Heart right ventricle (tissue), 16 donors: ENCODE data around the gene ENGASE. TPM values are rescaled to one million over a fixed set of nuclear protein-coding genes. Genes with fewer than 3 reads are reported as not detected.

Experiments
- ATAC-seq, 8 donors: fragments of 200-7000 bp; cut with Tn5 transposase; one replicate each; pipeline ENCODE4 v1.9.1; 2020; ENCODE audit warnings: mild to moderate bottlenecking in 8 of 8, moderate library complexity in 8 of 8, moderate number of reproducible peaks in 1 of 8
- DNase-seq, 2 donors: peaks; one replicate each; pipeline ENCODE4 v3.0.0-alpha.2; 2020
- H3K27ac ChIP-seq, 10 donors: fragments of 200-600 bp; sonication (generic) in 2 of 10; one replicate each; pipeline versions ENCODE4 v1.5.0 to v1.8.0; 2020 to 2022; ENCODE audit warnings: mild to moderate bottlenecking in 3 of 10
- H3K27me3 ChIP-seq, 7 donors: fragments of 200-600 bp; one replicate each; pipeline ENCODE4 v1.8.0; 2021 to 2022; ENCODE audit warnings: mild to moderate bottlenecking in 2 of 7
- H3K36me3 ChIP-seq, 9 donors: fragments of 200-600 bp; sonication (generic) in 1 of 9; one replicate each; pipeline versions ENCODE4 v1.5.0 to v1.8.0; 2020 to 2022; ENCODE audit warnings: mild to moderate bottlenecking in 2 of 9
- H3K4me1 ChIP-seq, 9 donors: fragments of 200-600 bp; sonication (generic) in 1 of 9; one replicate each; pipeline versions ENCODE4 v1.5.0 to v1.8.0; 2020 to 2022; ENCODE audit warnings: mild to moderate bottlenecking in 4 of 9
- H3K4me3 ChIP-seq, 10 donors: fragments of 200-600 bp; sonication (generic) in 2 of 10; one replicate each; pipeline versions ENCODE4 v1.5.0 to v1.8.0; 2020 to 2022; ENCODE audit warnings: mild to moderate bottlenecking in 7 of 10, moderate library complexity in 2 of 10
- H3K9me3 ChIP-seq, 11 donors: fragments of 200-600 bp in 10 of 11; sonication (generic) in 2 of 11; one replicate each; pipeline versions ENCODE4 v1.5.0 to v1.8.0; 2013 to 2022; ENCODE audit warnings: mild to moderate bottlenecking in 2 of 11, control low read depth in 1 of 11, moderate library complexity in 1 of 11
- CTCF ChIP-seq, 9 donors: fragments of 200-600 bp; sonication (generic) in 2 of 9; IDR thresholded peaks; one replicate each; pipeline versions ENCODE4 v1.5.0 to v1.8.0; 2021 to 2022; ENCODE audit warnings: antibody characterized with exemption in 9 of 9, mild to moderate bottlenecking in 5 of 9, moderate library complexity in 1 of 9
- WGBS, 2 donors: extraction: QIAGEN DNeasy Blood & Tissue Kit; methylation state at CpG; one replicate each; pipeline ENCODE4 v1.1.7; 2013; ENCODE audit warnings: inconsistent platforms in 1 of 2; 5-methylcytosine and 5-hydroxymethylcytosine counted together
- intact Hi-C, 10 donors: fragments of 100-400 bp; cut with DNase I; formaldehyde crosslinking; loops; one replicate each; pipeline versions ENCODE4 v1.11.1 to v1.14.2; 2022
- polyA plus RNA-seq, 2 donors: library from polyadenylated mRNA; stranded (reverse); fragments of 200-250 nt; gene quantifications; one replicate each; pipeline ENCODE4 v1.2.3, GENCODE V29; 2013
- total RNA-seq, 10 donors: library from RNA; stranded (reverse); fragmentation: NEBNext Ultra II Directional in 3 of 10; extraction: Animal tissue kit (Norgen Biotek cat#: 25700) in 3 of 10; gene quantifications; one replicate each; pipeline versions ENCODE4 v1.2.1 to v1.2.4, GENCODE V29; 2021 to 2023
- donor health status: Arrhythmogenic right ventricular cardiomyopathy.
- donor health status: ischemic (EF 13 %, LVEDD 7.1; RV severe dilation, severe dysfunction).
- donor health status: healthy with polysubstance abuse.
- donor health status: DM: no; HTN: yes; CAD: no.
- donor health status: DM: no; HTN: no; CAD: no.
- donor health status: ischemic (EF 25% LVEDD 6.9; RV normal size, moderate dysfunction).
- donor health status: ischemic (EF 25% LVEDD 5.7; RV mildly dilated, moderate dysfunction).
- donor health status: healthy.
- donor health status: DM: yes; HTN: yes; CAD: no.
- donor health status: Ischemic cardiomyopathy.
- donor health status: ischemic (EF 35%, LVEDD 5.7; RV mildly dilated, moderate dysfunction).
- donor health status: nonischemic (EF 11% LVEDD 7.7; RV severe dilation, severe dysfunction).
- donor health status: DM: yes; HTN: yes; CAD: no.
- donor health status: PGD.
- donor health status: ischemic (EF 29% LVEDD 5.4; RV normal size, mild dysfunction).
- donor health status: nonischemic (EF 23%, LVEDD 6.1; RV moderate dilation, normal function).

ENGASE gene
- total and polyA plus RNA-seq, 12 donors: 9.7 to 54.1 (median 26.6) TPM

GRCh38 chr17:79123988-79124387 lies 49.4 kb downstream of the ENGASE start:
- 95 to 96% methylated on average over 8 of the region's 8 CpGs for WGBS, 2 donors
- ATAC-seq (no peak), DNase-seq (no peak)
- peaks cover 0 to 82% (median 58%) of the 10 kb centered on the region in 7 donors for H3K27me3 ChIP-seq
- no peaks in the 10 kb centered on the region for H3K4me1 ChIP-seq
- no peak for TF ChIP-seq CTCF (IDR thresholded peaks at IDR 0.05)
- H3K9me3 ChIP-seq: no peaks in the 10 kb centered on the region
- no peaks in the 10 kb centered on the region for H3K36me3 ChIP-seq
- no peak overlapping the region for H3K4me3 ChIP-seq
- intact Hi-C loops: no loop called here
- no peak overlapping the region for H3K27ac ChIP-seq

GRCh38 chr17:79124513-79125209 lies 50.0 kb downstream of the ENGASE start:
- intact Hi-C loops: no loop called here
- no peak for ATAC-seq
- WGBS, 2 donors: 83 to 86% methylated on average over 21 of the region's 21 CpGs
- Histone ChIP-seq H3K27me3 (peaks cover 0 to 81% (median 59%) of the 10 kb centered on the region in 7 donors), H3K36me3 (no peaks in the 10 kb centered on the region), H3K9me3 (no peaks in the 10 kb centered on the region), H3K27ac (no peak overlapping the region), H3K4me1 (no peaks in the 10 kb centered on the region), H3K4me3 (no peak overlapping the region)
- TF ChIP-seq CTCF (IDR thresholded peaks at IDR 0.05): no peak
- no peak for DNase-seq

GRCh38 chr17:79125503-79125902 lies 50.9 kb downstream of the ENGASE start:
- no peak overlapping the region for H3K27ac ChIP-seq
- ATAC-seq: peak in 3 of 8 donors; percentile 19 to 40 (median 35)
- intact Hi-C loops: no loop called here
- DNase-seq: no peak
- H3K4me3 ChIP-seq: no peak overlapping the region
- no peaks in the 10 kb centered on the region for H3K4me1 ChIP-seq
- TF ChIP-seq CTCF (IDR thresholded peaks at IDR 0.05): no peak
- H3K9me3 ChIP-seq: no peaks in the 10 kb centered on the region
- H3K27me3 ChIP-seq: peaks cover 0 to 82% (median 66%) of the 10 kb centered on the region in 7 donors
- WGBS, 2 donors: 39 to 48% methylated on average over 22 of the region's 22 CpGs
- no peaks in the 10 kb centered on the region for H3K36me3 ChIP-seq

- H3K27me3 ChIP-seq: peaks cover 0 to 82% (median 66%) of the 10 kb centered on the region in 7 donors
- no peaks in the 10 kb centered on the region for H3K9me3 ChIP-seq
- H3K36me3 ChIP-seq: no peaks in the 10 kb centered on the region
- DNase-seq (no peak), ATAC-seq (peak in 2 of 8 donors; percentile 41 to 55)
- no peak overlapping the region for H3K4me3 ChIP-seq
- TF ChIP-seq CTCF (IDR thresholded peaks at IDR 0.05): peak in 6 of 9 donors; percentile 10 to 28 (median 20)
- H3K4me1 ChIP-seq: no peaks in the 10 kb centered on the region
- intact Hi-C loops: no loop called here
- 20 to 29% methylated on average over 12 of the region's 12 CpGs for WGBS, 2 donors
- no peak overlapping the region for H3K27ac ChIP-seq
Measured at GRCh38 chr17:79126139-79126538, 51.5 kb downstream of the ENGASE start.
